ENCODE measurements around the gene GHR.
"Not testable (repeated sequence)": the region's sequence is repeated elsewhere in the genome, so short reads cannot be mapped to it uniquely, and the experiment has no call there.

GHR gene

DNA sequence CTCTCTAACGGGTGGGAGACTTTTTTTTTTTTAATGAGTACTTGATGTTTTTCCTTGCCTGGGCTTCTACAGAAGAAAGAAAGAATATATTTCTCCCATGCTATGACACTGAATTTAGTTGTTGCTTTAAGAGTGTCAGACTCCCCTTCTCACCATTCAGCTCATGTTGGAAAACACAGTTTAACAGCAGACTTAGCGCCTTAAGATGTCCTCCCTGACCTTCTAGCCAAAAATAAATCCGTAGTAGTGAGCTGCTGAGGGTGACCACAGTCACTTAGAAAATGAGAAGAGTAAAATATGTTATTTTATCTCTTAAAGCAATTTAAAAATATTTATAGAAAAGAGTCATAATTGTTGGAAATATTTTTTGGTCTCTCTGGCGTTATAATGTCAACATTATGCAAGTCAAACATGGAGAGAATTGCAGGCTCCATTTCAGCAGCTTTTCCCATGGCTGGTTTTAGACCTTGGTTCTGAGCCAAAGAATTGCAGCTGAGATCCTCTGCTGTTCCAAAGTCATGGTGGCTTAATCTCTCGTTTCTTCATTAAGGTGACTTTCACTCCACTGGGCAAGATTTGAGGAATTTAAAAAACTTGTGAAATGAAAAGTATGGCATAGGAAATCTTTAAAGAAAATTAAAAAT lies 143.5 kb downstream of the GHR start:
- H3K4me3 ChIP-seq (ENCODE audit: low read depth, low read length) = no peak overlapping the region

- no peak overlapping the region for H3K4me3 ChIP-seq (ENCODE audit: low read depth, low read length)
Measured at GRCh38 chr5:42569325-42569724, 146.1 kb downstream of the GHR start.

DNA sequence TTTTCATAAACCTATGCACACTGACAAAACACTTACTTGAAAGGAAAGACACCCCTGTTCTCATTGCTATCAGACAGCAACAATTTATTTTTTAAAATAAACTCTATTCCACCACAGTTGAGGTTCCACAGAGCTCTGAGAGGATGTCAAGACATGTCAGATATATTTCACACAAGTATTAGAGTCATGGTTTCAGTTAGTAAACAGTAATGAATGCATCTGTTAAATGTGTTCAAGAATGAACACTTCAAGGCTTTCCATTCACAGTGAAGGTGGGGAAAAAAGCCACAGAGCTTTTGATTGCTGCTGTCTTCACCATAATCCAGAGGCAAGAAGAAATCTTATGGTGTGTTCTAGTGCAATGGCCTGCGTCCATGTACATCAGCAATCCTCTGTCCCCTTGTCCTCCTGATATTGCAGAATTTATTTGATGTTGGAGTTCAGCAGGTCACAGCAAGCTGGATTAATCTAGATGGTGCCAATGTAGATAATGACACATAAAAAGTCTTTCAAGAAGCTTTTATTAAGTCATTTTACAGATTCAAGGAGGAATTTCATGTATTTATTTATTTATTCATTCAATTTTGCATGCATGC lies 146.8 kb downstream of the GHR start:
- no peak overlapping the region for H3K4me3 ChIP-seq (ENCODE audit: low read depth, low read length)

DNA sequence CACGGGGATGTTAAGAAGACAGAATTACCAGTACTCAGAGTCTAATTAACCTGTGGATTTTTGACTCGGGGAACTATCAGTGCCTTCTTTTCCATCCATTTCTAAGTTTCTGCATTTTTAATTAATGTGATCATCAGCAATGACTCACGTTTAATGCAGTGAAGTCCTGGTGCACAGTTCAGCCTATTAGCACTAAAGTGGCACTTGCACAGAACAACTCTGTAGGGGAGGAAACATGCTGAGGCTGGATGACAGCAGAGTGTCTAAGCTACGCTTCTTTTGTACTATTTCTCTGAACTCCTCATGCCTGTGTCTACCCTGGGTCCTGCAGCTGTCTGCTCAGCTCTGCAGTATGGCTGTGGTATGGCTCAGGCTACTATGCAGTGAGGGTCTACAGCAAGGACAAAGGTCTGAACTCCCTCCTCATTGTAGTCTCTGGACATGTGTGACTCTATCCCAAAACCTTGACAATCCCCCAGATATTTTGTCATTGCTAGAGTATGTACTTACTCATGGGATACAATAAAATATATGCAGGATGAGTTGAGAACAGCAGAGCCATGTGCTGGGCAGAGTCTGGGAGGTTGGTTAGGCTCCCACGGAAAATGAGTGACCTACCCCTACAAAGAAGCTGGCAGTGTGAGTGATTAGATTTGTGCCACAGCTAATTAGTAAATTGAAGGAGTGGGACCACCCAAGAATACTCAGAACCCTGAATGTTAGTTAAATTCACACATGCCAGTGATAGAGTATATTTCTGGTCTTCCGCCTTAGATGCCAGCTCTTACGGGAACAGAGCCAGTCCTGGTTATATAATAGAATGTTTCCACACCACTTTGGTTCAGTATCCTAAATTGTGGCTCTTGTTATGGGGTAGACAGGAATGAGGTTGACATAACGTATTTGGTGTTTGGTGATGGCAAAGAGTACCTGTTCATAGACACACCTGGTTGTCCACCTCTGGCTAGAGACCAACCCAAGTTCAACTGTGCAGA lies 148.0 kb downstream of the GHR start:
- no peak overlapping the region for H3K4me3 ChIP-seq (ENCODE audit: low read depth, low read length)

DNA sequence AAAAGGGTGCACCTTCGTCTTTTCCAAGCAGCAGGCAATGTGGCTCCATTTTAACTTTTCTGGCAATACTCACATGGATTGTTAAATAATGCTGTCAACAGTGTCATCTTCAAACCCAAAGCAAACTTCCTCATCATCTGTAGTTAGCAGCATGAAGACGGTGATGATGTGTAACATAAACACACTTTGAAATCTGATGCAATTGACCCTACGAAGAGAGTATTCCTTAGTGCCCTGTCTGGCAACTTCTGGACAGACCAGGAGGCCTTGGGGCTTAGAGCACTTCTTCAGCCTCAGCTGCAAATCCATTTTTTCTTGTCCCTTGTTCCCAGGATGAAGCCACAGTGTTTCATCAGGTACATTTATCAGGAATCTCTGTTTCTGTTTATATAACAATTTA lies 149.1 kb downstream of the GHR start:
- H3K4me3 ChIP-seq (ENCODE audit: low read depth, low read length) = no peak overlapping the region

DNA sequence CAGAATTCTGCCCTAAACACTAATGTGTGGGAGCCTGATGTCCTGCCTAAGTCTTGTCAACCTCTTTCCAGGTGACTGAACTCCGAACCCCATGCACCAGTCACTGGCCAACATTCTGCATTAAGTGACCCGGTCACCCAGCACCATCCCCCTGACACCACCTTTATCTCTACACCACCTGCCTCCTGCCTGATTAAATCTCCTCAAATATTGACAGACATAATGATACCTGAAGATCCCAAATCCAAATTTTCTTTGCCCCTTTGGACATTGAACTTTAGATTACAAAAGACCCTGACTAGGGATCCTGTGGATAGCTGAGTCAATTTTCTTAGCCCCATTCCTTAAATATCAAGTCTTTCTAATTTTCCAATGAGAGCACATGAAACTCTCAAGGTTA lies 150.1 kb downstream of the GHR start:
- H3K4me3 ChIP-seq (ENCODE audit: low read depth, low read length) = no peak overlapping the region

- not testable (repeated sequence) for H3K4me3 ChIP-seq (ENCODE audit: low read depth, low read length)
Measured at GRCh38 chr5:42575914-42576313, 152.7 kb downstream of the GHR start.

DNA sequence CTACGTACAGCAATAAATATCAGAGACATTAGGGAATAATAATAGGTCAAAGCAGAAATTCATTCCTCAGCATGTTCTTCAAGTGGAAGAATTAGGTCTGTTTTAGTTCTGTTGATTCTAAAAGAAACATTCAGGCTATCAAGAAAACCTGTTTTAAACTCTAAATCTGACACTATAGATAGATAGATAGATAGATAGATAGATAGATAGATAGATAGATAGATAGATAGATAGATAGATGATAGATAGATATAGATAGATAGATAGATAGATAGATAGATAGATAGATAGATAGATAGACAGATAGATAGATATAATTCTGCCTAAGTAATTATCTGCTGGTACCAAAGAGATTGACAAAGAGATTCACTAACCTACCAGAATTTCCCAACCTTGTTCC lies 155.7 kb downstream of the GHR start:
- H3K4me3 ChIP-seq (ENCODE audit: low read depth, low read length) = not testable (repeated sequence)

DNA sequence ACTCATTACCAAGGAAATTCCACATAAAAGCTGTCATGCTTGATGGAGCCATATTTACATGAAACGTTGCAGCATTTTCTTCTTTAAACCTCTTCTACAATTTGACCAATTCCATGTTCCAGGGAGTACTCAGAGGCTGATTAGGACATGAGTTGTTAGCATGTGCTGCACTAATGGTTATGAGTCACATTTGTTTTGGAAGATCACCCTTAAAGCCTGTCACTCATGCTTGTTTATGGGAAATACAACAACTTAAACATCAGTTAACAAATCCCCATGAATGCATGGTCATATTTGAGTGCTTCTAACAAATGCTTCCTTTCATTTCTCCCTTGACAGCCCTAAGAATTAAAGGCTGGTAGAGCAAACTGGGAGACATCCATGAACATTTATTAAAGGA lies 156.1 kb downstream of the GHR start:
- no peak overlapping the region for H3K4me3 ChIP-seq (ENCODE audit: low read depth, low read length)

DNA sequence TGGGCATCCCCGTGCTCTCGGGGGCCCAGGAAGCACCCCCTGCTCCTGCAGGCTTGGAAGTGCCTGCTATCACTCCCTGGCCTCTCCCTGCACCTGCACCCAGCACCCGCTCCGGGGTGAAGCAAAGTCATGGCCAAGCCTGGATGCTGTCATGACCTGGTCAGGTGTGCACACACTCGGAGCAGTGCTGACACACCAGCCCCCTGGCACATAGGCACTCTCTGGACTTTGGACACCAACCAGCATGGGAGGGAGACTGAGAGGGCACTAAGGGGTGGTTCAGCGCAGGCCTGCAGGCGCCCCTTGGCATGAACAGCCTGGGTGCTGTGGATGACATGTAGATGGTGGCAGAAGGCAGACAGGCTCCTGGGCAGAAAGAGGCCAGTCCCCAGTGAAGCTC lies 158.6 kb downstream of the GHR start:
- H3K4me3 ChIP-seq (ENCODE audit: low read depth, low read length) = no peak overlapping the region

- H3K4me3 ChIP-seq (ENCODE audit: low read depth, low read length) = no peak overlapping the region
Measured at GRCh38 chr5:42582723-42583122, 159.5 kb downstream of the GHR start.

DNA sequence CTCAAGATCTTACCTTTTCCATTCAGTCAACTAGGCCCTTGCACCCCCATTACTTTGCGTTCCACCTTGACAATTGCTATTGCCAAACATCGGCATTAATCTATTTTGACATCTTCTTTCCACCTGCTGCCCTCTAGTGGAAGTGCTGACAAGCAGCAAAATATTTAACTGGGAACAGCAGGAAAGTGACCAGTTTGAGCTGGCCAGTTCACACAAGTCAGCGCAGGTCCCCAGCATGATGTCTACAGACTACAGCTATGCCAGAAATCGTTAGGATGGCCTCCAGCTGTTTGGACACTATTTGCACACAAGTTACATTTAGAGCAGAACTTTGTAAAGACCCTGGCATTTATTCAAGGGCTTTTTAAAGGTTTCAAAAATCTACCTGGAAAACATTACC lies 160.1 kb downstream of the GHR start:
- H3K4me3 ChIP-seq (ENCODE audit: low read depth, low read length) = no peak overlapping the region

GRCh38 chr5:42586625-42587024 lies 163.4 kb downstream of the GHR start:
- no peak overlapping the region for H3K4me3 ChIP-seq (ENCODE audit: low read depth, low read length)

- H3K4me3 ChIP-seq (ENCODE audit: low read depth, low read length) = no peak overlapping the region
Measured at GRCh38 chr5:42587096-42587723, 164.0 kb downstream of the GHR start.

DNA sequence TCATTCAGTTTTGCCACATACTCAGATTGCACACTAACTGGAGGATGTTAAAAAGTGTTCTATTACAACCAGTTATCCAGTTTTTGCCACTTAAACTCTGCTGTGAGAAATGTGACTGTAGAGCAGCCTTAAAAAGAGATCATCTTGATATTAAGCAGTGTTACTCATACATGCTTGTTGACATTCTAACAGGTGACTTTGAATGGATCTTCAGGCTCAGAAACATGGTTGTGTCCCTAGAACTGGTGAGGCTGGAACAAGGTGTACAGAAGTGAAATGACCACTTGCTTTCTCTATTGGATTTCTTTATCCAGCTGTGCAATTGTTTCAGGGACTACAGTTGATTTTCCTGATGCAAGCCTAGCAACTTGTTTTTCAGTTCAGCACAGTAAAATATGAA lies 167.3 kb downstream of the GHR start:
- no peak overlapping the region for H3K4me3 ChIP-seq (ENCODE audit: low read depth, low read length)

DNA sequence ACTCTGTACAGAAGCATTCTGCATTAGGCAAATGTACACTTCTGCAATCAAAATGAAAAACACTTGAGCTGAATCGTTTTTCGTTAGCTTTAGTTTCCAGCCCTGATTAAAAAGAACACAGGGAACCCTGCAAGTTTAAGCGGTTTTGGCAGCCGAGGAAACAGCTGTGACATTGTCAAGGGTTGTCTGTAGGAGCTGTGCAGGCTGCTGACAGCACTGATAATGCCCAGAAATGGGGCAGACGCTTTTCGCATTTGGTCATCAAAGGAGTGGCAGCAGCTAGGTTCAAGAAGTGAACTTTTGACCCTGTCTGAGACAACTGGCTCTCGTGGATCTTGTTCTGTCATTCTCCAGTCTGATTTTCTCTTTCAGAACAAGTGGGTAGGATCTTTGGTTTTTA lies 167.8 kb downstream of the GHR start:
- no peak overlapping the region for H3K4me3 ChIP-seq (ENCODE audit: low read depth, low read length)

DNA sequence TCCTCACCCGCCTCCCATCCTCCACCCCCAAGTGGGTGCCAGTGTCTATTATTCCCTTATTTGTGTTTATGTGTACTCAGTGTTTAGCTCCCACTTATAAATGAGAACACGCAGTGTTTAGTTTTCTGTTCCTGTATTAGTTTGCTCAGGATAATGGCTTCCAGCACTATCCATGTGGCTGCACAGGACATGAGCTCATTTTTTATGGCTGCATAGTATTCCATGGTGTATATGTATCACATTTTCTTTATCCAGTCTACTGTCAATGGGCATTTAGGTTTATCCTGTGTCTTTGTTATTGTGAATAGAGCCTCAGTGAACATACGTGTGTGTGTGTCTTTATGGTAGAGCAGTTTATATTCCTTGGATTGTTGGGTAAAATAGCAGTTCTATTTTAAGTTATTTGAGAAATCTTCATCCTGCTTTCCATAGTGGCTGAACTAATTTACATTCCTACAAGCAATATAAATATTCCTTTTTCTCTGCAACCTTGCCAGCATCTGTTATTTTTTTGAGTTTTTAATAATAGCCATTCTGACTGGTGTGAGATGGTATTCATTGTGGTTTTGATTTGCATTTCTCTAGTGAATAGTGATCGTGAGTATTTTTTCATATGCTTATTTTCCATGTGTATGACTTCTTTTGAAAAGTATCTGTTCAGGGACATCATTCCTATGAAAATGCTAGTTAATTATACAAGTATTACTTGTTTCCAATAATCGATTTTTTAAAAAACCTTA lies 169.3 kb downstream of the GHR start:
- no peak overlapping the region for H3K4me3 ChIP-seq (ENCODE audit: low read depth, low read length)

GRCh38 chr5:42593591-42593990 lies 170.4 kb downstream of the GHR start:
- no peak overlapping the region for H3K4me3 ChIP-seq (ENCODE audit: low read depth, low read length)

DNA sequence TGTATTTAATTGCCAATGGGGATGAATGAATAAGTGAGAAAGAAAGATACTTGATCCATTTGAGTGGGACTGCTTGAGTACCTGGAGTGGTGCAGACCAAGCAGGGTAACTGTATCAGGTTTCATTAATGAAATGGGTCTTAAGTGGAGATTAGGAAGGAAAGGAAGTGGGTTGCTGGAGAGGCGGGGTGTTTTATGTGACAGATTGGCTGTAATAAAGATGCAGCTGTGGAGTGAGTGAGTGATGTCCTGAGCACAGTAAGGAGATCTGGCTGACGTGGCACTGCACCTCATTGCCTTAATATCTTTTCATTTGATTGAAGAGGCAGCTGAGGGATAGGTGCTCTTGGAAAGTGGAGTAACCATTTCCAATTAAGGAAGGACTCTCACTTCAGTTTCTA lies 172.4 kb downstream of the GHR start:
- H3K4me3 ChIP-seq (ENCODE audit: low read depth, low read length) = no peak overlapping the region

DNA sequence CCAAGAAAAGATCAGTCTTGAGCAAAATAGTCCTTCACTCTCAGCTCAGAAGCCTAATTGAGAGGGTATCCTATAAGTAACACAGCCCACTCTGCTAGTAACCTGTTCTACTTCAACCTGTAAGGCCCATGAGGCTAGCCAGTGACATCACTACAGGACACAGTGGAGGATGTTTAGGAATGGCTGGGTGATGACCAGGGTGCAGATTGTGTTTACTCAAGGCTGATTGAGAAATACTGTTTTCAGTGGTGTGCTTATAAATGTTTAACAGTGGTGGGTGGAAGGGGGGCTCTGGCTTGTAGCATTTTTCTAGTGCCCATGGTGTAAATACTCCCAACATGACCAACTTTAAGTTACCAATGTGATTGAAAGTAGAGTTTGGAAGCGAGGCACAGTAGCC lies 173.6 kb downstream of the GHR start:
- H3K4me3 ChIP-seq (ENCODE audit: low read depth, low read length) = no peak overlapping the region
